DND-41 (cell line): ENCODE data around the gene COA8.

Experiments
- ATAC-seq: fragments of 200-7000 bp; cut with Tn5 transposase; 3 replicates; pipeline ENCODE4 v1.9.1; 2021; ENCODE audit warnings: low read depth; ENCODE audit not compliant: insufficient read depth
- DNase-seq: peaks from one replicate; pipeline ENCODE4 v3.0.0-alpha.2; 2020
- H2AFZ ChIP-seq: 2 replicates; pipeline ENCODE4 v1.6.0; 2012; ENCODE audit warnings: low read depth, low read length
- H3K27ac ChIP-seq: 2 replicates; pipeline ENCODE4 v1.5.1; 2012; ENCODE audit warnings: low read length, inconsistent platforms
- H3K27me3 ChIP-seq: fragments of 200-600 bp; sonication (generic); 2 replicates; pipeline ENCODE4 v1.6.0; 2012; ENCODE audit warnings: low read length, mild to moderate bottlenecking, inconsistent platforms; ENCODE audit not compliant: insufficient read depth, poor library complexity
- H3K36me3 ChIP-seq: 2 replicates; pipeline ENCODE4 v1.5.1; 2012; ENCODE audit warnings: low read length, inconsistent platforms; ENCODE audit not compliant: insufficient read depth
- H3K4me1 ChIP-seq: 2 replicates; pipeline ENCODE4 v1.5.1; 2012; ENCODE audit warnings: mild to moderate bottlenecking, low read length; ENCODE audit not compliant: insufficient read depth
- H3K4me2 ChIP-seq: 2 replicates; pipeline ENCODE4 v1.6.0; 2012; ENCODE audit warnings: mild to moderate bottlenecking, moderate library complexity, low read length, inconsistent platforms; ENCODE audit not compliant: insufficient read depth
- H3K4me3 ChIP-seq, 2 experiments: fragments of 200-600 bp in 1 of 2; shearing (Covaris generic) in 1 of 2; 2 replicates each; pipeline ENCODE4 v1.5.1; 2012 to 2016; ENCODE audit warnings: inconsistent platforms in 2 of 2, low read length in 2 of 2, mild to moderate bottlenecking in 2 of 2, low read depth in 1 of 2, moderate library complexity in 1 of 2
- H3K79me2 ChIP-seq: 2 replicates; pipeline ENCODE4 v1.6.0; 2012; ENCODE audit warnings: low read length, inconsistent platforms; ENCODE audit not compliant: insufficient read depth
- H3K9ac ChIP-seq: 2 replicates; pipeline ENCODE4 v1.6.0; 2012; ENCODE audit warnings: low read depth, mild to moderate bottlenecking, inconsistent platforms, low read length, moderate library complexity
- H3K9me3 ChIP-seq: 2 replicates; pipeline ENCODE4 v1.5.1; 2012; ENCODE audit warnings: low read length, moderate library complexity, mild to moderate bottlenecking, inconsistent platforms; ENCODE audit not compliant: insufficient read depth, severe bottlenecking
- H4K20me1 ChIP-seq: 2 replicates; pipeline ENCODE4 v1.6.0; 2012; ENCODE audit warnings: low read length; ENCODE audit not compliant: insufficient read depth
- CTCF ChIP-seq: IDR thresholded peaks from 2 replicates; pipeline ENCODE4 v1.5.1; 2012; ENCODE audit warnings: borderline replicate concordance, low read length, moderate library complexity, mild to moderate bottlenecking; ENCODE audit not compliant: poor library complexity, severe bottlenecking; ENCODE audit errors: extremely low read depth
- EZH2 ChIP-seq: IDR thresholded peaks from 3 replicates; pipeline ENCODE4 v1.6.1; 2012; ENCODE audit warnings: borderline replicate concordance, low read depth, mild to moderate bottlenecking, moderate library complexity, low read length, inconsistent platforms; ENCODE audit not compliant: severe bottlenecking

Gene COA8

GRCh38 chr14:103578401-103579075 lies 15.8 kb downstream of the COA8 start:
- no peaks in the 10 kb centered on the region for H3K4me1 ChIP-seq
- peaks cover 13% of the 10 kb centered on the region; the same call in 1 of the 2 replicates for H4K20me1 ChIP-seq
- H3K27me3 ChIP-seq: no peaks in the 10 kb centered on the region
- TF ChIP-seq CTCF (no peak), EZH2 (no peak)
- H3K36me3 ChIP-seq: peaks cover 43% of the 10 kb centered on the region
- DNase-seq (no peak), ATAC-seq (no peak)
- H3K79me2 ChIP-seq: 0 out of 2 replicates have a peak, but pooled peaks cover 10% of the 10 kb centered on the region
- no peaks in the 10 kb centered on the region for H3K9me3 ChIP-seq
- H3K9ac ChIP-seq: no peak overlapping the region
- H3K4me2 ChIP-seq: no peak overlapping the region
- H2AFZ ChIP-seq: no peak overlapping the region
- no peak overlapping the region for H3K4me3 ChIP-seq
- no peak overlapping the region for H3K27ac ChIP-seq

GRCh38 chr14:103581206-103581605 lies 18.4 kb downstream of the COA8 start:
- TF ChIP-seq CTCF (no peak), EZH2 (no peak)
- Histone ChIP-seq H2AFZ (no peak overlapping the region), H3K9me3 (no peaks in the 10 kb centered on the region), H3K36me3 (peaks cover 26% of the 10 kb centered on the region), H3K4me2 (no peak overlapping the region), H3K27ac (no peak overlapping the region), H3K79me2 (no peaks in the 10 kb centered on the region; the same call in 1 of the 2 replicates), H3K27me3 (no peaks in the 10 kb centered on the region), H3K4me3 (no peak overlapping the region), H3K9ac (no peak overlapping the region), H4K20me1 (peaks cover 16% of the 10 kb centered on the region), H3K4me1 (no peaks in the 10 kb centered on the region)
- no peak for ATAC-seq
- no peak for DNase-seq

GRCh38 chr14:103581954-103582703 lies 19.4 kb downstream of the COA8 start:
- Histone ChIP-seq H3K27ac (no peak overlapping the region), H3K79me2 (no peaks in the 10 kb centered on the region; the same call in 1 of the 2 replicates), H3K9me3 (no peaks in the 10 kb centered on the region), H3K4me1 (no peaks in the 10 kb centered on the region), H2AFZ (no peak overlapping the region), H3K27me3 (no peaks in the 10 kb centered on the region), H4K20me1 (peaks cover 16% of the 10 kb centered on the region), H3K4me3 (no peak overlapping the region), H3K4me2 (no peak overlapping the region), H3K9ac (no peak overlapping the region), H3K36me3 (peaks cover 25% of the 10 kb centered on the region)
- ATAC-seq (no peak), DNase-seq (no peak)
- TF ChIP-seq EZH2: no peak
- TF ChIP-seq CTCF: no peak
